NK-92 (cell line): ENCODE data around the gene ZNF17.
"Not testable (repeated sequence)": the region's sequence is repeated elsewhere in the genome, so short reads cannot be mapped to it uniquely, and the experiment has no call there.

ENCODE experiments used
- DNase-seq: peaks from one replicate; lab custom pipeline; 2025; ENCODE audit not compliant: unreplicated experiment; lab: John Stamatoyannopoulos, UW

Gene ZNF17

DNA sequence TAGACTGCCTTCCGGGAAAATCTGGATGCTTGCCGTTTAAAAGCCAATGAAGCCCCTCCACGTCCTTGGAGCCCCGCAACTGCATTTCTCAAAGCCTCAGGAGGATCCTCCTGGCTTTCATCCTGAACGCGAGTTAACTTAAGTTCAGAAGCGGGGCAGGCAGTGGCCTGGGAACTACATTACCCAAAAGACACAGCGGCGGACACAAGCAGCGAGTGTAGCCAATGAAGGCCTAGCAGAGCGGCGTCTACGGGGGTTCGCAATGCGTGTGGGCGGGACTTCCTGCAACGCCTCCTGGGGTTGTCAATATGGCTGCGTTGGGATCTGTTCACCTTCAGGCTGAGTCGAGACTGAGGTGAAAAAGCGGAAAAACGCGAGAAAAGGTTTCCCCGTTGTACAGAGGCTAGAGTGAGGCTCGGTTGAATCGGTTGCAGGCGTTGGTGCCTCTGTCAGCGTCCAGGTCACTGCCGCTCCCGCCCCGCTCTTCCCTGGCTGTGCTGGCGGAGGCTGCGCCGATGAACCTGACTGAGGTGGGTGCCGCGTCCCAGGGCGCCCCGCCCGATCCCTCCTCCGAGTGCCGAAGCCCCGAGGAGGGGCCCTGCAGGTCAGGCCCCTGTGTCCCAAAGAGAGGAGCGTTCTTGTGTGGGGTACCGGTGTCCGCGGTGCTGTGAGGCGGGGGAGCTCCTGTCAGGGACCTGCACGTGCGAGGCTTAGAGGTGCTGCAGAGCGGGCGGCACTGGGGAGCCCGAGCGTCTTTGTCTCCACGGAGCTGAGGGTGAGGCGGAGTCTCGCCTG is at the start of gene ZNF17:
Gene ZNF17 (plus strand): TSS at position 285 of the 795 bp plus-strand sequence. CDS start 2,455 bp downstream, outside the sequence.
- peak; percentile 49 for DNase-seq

DNA sequence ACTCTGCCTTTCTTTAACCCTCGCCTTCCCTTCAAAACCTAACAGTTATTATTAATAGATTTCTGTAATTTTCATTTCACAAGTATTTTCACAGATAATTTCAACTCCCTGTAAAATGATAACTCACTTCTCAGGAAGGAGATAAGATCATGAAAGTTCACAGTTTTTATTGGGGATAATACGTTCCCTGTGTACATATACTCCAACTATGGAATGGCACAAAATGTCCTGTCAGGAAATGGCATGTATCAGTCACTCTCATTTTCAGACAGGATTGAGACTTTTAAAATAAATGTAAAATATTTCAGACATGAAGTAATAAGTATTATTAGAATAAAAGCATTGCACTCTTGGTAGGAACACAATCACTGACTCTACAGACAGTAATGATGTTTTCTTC is 48.5 kb upstream of the ZNF17 start:
- no peak for DNase-seq

DNA sequence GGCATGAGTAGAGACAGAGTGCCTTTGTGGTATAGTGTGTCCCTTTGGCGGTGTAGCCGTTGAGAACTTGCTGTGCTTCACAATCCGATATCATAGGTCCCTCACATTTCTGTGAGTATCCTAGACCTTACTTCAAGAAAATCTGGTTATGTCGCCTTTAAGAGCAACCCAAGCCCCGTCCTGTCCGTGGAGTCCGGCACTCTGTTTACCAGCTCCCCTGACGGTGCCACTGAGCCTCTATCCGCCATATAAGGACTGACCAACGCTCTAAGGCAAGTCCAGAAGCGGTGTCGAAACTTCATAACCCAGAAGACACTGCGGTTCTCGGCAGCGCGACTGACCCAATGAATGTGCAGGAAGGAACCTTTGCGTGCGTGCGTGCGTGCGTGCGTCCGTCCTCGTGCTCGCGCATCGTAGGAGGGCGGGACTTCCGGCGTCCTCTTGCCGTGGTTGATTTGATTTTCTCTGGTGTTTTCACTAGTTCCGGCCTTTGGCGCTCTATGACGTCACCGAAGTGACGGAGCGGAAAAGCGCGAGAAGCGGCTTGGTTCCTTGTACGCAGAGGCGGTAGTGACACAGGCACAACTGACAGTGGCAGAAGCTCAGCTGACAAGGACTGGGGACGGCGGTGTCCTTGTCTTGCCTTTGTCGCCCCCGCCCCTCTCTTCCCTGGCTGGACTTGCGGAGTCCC is 47.8 kb upstream of the ZNF17 start, which contains the start of the genes TRAPPC2B and ZNF547:
Gene TRAPPC2B (plus strand): TSS at position 555 of the 691 bp plus-strand sequence. CDS start 1,283 bp downstream, outside the sequence.
Gene ZNF547 (plus strand): TSS at position 555 of the 691 bp plus-strand sequence. CDS start 5,005 bp downstream, outside the sequence.
- DNase-seq, result peak; percentile 94

DNA sequence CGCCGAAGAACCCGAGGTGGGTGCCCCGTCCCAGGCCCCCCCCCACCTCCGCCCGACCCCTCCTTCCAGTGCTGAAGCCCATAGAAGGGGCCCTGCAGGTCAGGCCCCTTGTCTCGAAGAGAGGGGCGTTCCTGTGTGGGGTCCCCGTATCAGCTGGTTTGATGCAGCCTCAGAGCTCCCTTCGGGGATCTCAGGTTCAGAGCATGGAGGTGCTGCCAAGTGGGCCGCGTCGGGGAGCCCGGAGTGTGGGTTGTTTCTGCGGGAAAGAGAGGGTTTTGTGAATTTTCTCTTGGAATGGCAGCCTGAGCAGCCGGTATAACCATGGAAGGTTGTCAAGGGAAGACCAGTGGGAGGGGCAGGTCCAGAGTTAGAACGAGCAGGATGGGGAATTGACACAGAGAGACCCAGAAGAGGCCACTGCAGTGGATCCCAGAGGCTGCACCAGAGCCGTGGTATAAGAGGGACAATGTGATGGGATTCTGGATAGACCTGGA is 47.2 kb upstream of the ZNF17 start:
- no peak for DNase-seq

- no peak for DNase-seq
These were observed 44.2 kb upstream of the ZNF17 start for GRCh38 chr19:57366776-57367175.

DNA sequence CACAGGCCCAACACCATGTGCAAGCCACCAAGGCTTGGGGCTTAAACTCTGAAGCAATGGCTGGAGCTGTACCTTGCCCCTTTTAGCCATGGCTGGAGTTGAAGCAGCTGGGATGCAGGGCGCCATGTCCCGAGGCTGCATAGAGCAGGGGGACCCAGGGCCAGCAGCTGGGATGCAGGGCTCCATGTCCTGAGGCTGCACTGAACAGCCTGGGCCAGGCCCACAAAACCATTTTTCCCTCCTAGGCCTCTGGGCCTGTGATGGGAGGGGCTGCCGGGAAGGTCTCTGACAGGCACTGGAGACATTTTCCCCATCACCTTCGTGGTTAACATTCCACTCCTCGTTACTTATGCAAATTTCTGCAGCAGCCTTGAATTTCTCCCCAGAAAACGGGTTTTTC is 36.8 kb upstream of the ZNF17 start:
- DNase-seq, result no peak

- not testable (repeated sequence) for DNase-seq
These were observed 36.3 kb upstream of the ZNF17 start for GRCh38 chr19:57374647-57375046.

GRCh38 chr19:57376151-57376550 is 34.8 kb upstream of the ZNF17 start:
- DNase-seq, result no peak

DNA sequence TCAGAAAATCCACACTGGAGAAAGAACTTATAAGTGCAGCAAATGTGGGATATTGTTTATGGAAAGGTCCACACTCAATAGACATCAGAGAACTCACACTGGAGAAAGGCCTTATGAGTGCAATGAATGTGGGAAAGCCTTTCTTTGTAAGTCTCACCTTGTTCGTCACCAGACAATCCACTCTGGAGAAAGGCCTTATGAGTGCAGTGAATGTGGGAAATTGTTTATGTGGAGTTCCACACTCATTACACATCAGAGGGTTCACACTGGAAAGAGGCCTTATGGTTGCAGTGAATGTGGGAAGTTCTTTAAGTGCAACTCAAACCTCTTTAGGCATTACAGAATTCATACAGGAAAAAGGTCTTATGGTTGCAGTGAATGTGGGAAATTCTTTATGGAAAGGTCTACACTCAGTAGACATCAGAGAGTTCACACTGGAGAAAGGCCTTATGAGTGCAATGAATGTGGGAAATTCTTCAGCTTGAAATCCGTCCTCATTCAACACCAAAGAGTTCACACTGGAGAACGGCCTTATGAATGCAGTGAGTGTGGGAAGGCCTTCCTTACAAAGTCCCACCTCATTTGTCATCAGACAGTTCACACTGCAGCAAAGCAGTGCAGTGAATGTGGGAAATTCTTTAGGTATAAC is 33.3 kb upstream of the ZNF17 start:
- no peak for DNase-seq

- no peak for DNase-seq
These were observed 30.0 kb upstream of the ZNF17 start for GRCh38 chr19:57380923-57381322.

- DNase-seq, result no peak
These were observed 28.0 kb upstream of the ZNF17 start for GRCh38 chr19:57382806-57383488.

- DNase-seq, result no peak
These were observed 21.7 kb upstream of the ZNF17 start for GRCh38 chr19:57389194-57389729.

- peak; percentile 91 for DNase-seq
These were observed 21.0 kb upstream of the ZNF17 start, which contains the start of gene ZNF548 for GRCh38 chr19:57389730-57390598. ZNF548 (plus strand) TSS chr19:57389854; CDS start chr19:57390100, 246 bp downstream.

GRCh38 chr19:57395710-57396109 is 15.3 kb upstream of the ZNF17 start:
- DNase-seq, result no peak

- no peak for DNase-seq
These were observed 12.1 kb upstream of the ZNF17 start for GRCh38 chr19:57398868-57399267.

GRCh38 chr19:57403737-57404563 is 7.0 kb upstream of the ZNF17 start:
- no peak for DNase-seq

- DNase-seq, result no peak
These were observed 4.3 kb upstream of the ZNF17 start for GRCh38 chr19:57406516-57407123.

DNA sequence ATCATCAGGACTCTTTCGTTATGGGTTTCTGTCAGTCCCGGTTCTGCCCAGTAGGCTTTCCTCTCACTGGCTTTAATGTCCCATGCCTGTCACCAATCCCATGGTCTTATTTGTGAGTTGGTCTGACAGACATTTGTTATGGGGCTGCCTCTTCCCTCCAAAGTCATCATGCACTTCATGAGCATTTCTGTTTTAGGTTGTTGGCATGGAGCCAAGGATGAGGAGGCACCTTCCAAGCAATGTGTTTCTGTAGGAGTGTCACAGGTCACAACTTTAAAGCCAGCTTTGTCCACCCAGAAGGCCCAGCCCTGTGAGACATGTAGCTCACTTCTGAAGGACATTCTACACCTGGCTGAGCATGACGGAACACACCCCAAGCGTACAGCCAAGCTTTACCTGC is 8.5 kb downstream of the ZNF17 start:
- no peak for DNase-seq
